ENCODE results near the gene PRKRIP1.

DNA sequence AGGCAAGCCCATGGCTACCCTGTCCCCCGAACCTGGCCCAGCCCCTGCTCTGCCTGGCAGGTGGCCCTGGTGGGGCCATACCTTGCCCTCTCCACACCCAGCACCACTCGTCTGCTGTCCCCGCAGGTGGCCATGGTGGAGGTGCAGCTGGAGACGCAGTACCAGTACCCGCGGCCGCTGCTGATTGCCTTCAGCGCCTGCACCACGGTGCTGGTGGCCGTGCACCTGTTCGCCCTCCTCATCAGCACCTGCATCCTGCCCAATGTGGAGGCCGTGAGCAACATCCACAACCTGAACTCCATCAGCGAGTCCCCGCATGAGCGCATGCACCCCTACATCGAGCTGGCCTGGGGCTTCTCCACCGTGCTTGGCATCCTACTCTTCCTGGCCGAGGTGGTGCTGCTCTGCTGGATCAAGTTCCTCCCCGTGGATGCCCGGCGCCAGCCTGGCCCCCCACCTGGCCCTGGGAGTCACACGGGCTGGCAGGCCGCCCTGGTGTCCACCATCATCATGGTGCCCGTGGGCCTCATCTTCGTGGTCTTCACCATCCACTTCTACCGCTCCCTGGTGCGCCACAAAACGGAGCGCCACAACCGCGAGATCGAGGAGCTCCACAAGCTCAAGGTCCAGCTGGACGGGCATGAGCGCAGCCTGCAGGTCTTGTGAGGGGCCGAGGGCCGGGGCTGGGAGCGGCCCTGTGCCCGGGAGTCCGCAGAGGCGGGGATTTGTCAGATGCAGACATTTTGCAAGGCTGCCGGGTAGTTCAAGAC lies 50.4 kb downstream of the PRKRIP1 start:
- TF ChIP-seq, protein P1, sequence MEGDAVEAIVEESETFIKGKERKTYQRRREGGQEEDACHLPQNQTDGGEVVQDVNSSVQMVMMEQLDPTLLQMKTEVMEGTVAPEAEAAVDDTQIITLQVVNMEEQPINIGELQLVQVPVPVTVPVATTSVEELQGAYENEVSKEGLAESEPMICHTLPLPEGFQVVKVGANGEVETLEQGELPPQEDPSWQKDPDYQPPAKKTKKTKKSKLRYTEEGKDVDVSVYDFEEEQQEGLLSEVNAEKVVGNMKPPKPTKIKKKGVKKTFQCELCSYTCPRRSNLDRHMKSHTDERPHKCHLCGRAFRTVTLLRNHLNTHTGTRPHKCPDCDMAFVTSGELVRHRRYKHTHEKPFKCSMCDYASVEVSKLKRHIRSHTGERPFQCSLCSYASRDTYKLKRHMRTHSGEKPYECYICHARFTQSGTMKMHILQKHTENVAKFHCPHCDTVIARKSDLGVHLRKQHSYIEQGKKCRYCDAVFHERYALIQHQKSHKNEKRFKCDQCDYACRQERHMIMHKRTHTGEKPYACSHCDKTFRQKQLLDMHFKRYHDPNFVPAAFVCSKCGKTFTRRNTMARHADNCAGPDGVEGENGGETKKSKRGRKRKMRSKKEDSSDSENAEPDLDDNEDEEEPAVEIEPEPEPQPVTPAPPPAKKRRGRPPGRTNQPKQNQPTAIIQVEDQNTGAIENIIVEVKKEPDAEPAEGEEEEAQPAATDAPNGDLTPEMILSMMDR (optimal IDR thresholded peaks at IDR 0.05 in 1 of 3, IDR thresholded peaks at IDR 0.05 in 1 of 3, conservative IDR thresholded peaks at IDR 0.05 in 1 of 3; ENCODE audit: extremely low read depth in 1 of 3, insufficient read depth in 2 of 3, low read length in 3 of 3), result no peak
- no peak for TF ChIP-seq EZH2 (IDR thresholded peaks at IDR 0.05; ENCODE audit: low read length)
